H9 (cell line): Measurements from ENCODE around the gene MAGEA4. TPM values are rescaled to one million over a fixed set of nuclear protein-coding genes. Genes with fewer than 3 reads are reported as not detected.

Experiments used
- DNase-seq: peaks from one replicate; pipeline ENCODE4 v3.0.0-alpha.2; 2017
- H2AFZ ChIP-seq: one replicate; pipeline ENCODE4 v1.6.1; 2013; ENCODE audit warnings: mild to moderate bottlenecking, low read length, control low read depth, moderate library complexity
- H2AK5ac ChIP-seq: 2 replicates; pipeline ENCODE4 v1.6.1; 2013; ENCODE audit warnings: low read length, control low read depth, mixed read lengths; ENCODE audit not compliant: insufficient read length
- H2BK120ac ChIP-seq: one replicate; pipeline ENCODE4 v1.6.1; 2013; ENCODE audit warnings: low read depth, mild to moderate bottlenecking, low read length, control low read depth, inconsistent platforms; ENCODE audit not compliant: poor library complexity, severe bottlenecking
- H2BK12ac ChIP-seq: 2 replicates; pipeline ENCODE4 v1.6.1; 2013; ENCODE audit warnings: low read length, control low read depth, mixed read lengths, low read depth; ENCODE audit not compliant: insufficient read length
- H2BK15ac ChIP-seq: 2 replicates; pipeline ENCODE4 v1.6.1; 2013; ENCODE audit warnings: low read depth, low read length, control low read depth
- H2BK20ac ChIP-seq: one replicate; pipeline ENCODE4 v1.6.1; 2013; ENCODE audit warnings: low read depth, mild to moderate bottlenecking, low read length, control low read depth, inconsistent platforms; ENCODE audit not compliant: poor library complexity, severe bottlenecking
- H2BK5ac ChIP-seq: 2 replicates; pipeline ENCODE4 v1.6.1; 2013; ENCODE audit warnings: low read length, control low read depth, mixed read lengths; ENCODE audit not compliant: insufficient read length
- H3K14ac ChIP-seq: 2 replicates; pipeline ENCODE4 v1.6.1; 2013; ENCODE audit warnings: low read length, control low read depth; ENCODE audit not compliant: insufficient read depth
- H3K18ac ChIP-seq: 2 replicates; pipeline ENCODE4 v1.6.1; 2013; ENCODE audit warnings: low read depth, mild to moderate bottlenecking, mixed read lengths, low read length, control low read depth; ENCODE audit not compliant: insufficient read length
- H3K23ac ChIP-seq: 2 replicates; pipeline ENCODE4 v1.6.1; 2013; ENCODE audit warnings: low read length, control low read depth, mixed read lengths, low read depth; ENCODE audit not compliant: insufficient read length
- H3K23me2 ChIP-seq: 2 replicates; pipeline ENCODE4 v1.6.1; 2013; ENCODE audit warnings: low read depth, mild to moderate bottlenecking, mixed read lengths, low read length, control low read depth; ENCODE audit not compliant: insufficient read length, poor library complexity, severe bottlenecking
- H3K27ac ChIP-seq: 2 replicates; pipeline ENCODE4 v1.5.1; 2013; ENCODE audit warnings: low read length, control low read depth, mixed read lengths, low read depth; ENCODE audit not compliant: insufficient read length
- H3K27me3 ChIP-seq: 2 replicates; pipeline ENCODE4 v1.6.1; 2013; ENCODE audit warnings: low read length, control low read depth, inconsistent platforms; ENCODE audit not compliant: insufficient read depth
- H3K4ac ChIP-seq: 2 replicates; pipeline ENCODE4 v1.6.1; 2013; ENCODE audit warnings: low read depth, mild to moderate bottlenecking, control low read depth, inconsistent platforms, low read length, moderate library complexity
- H3K4me1 ChIP-seq: 2 replicates; pipeline ENCODE4 v1.6.1; 2013; ENCODE audit warnings: low read length, control low read depth, inconsistent platforms; ENCODE audit not compliant: insufficient read depth
- H3K4me2 ChIP-seq: 2 replicates; pipeline ENCODE4 v1.6.1; 2013; ENCODE audit warnings: low read length, control low read depth, mixed read lengths; ENCODE audit not compliant: insufficient read length, insufficient read depth
- H3K56ac ChIP-seq: 2 replicates; pipeline ENCODE4 v1.6.1; 2013; ENCODE audit warnings: low read depth, mild to moderate bottlenecking, mixed read lengths, low read length, control low read depth; ENCODE audit not compliant: insufficient read length
- H3K79me1 ChIP-seq: 2 replicates; pipeline ENCODE4 v1.6.1; 2013; ENCODE audit warnings: low read depth, mild to moderate bottlenecking, moderate library complexity, low read length, control low read depth, inconsistent platforms; ENCODE audit not compliant: insufficient read depth, poor library complexity, severe bottlenecking
- H3K79me2 ChIP-seq: 2 replicates; pipeline ENCODE4 v1.6.1; 2013; ENCODE audit warnings: low read length, control low read depth, inconsistent platforms; ENCODE audit not compliant: insufficient read depth
- H3K9ac ChIP-seq: 2 replicates; pipeline ENCODE4 v1.6.1; 2013; ENCODE audit warnings: low read length, control low read depth, mixed read lengths; ENCODE audit not compliant: insufficient read length; ENCODE audit errors: extremely low read depth
- H3K9me3 ChIP-seq: one replicate; pipeline ENCODE4 v1.6.1; 2013; ENCODE audit warnings: low read depth, low read length, inconsistent platforms; ENCODE audit not compliant: control insufficient read depth
- H3T11ph ChIP-seq: one replicate; pipeline ENCODE4 v1.6.1; 2013; ENCODE audit warnings: mild to moderate bottlenecking, low read length, control low read depth, inconsistent platforms
- H4K20me1 ChIP-seq: one replicate; pipeline ENCODE4 v1.6.1; 2013; ENCODE audit not compliant: control insufficient read depth, insufficient read length, insufficient read depth
- H4K5ac ChIP-seq: 2 replicates; pipeline ENCODE4 v1.6.1; 2013; ENCODE audit warnings: low read depth, mild to moderate bottlenecking, mixed read lengths, low read length, control low read depth; ENCODE audit not compliant: insufficient read length
- H4K8ac ChIP-seq: replicated peaks from 2 replicates; pipeline ENCODE4 v1.6.1; 2013; ENCODE audit warnings: low read length, control low read depth, mixed read lengths, low read depth; ENCODE audit not compliant: insufficient read length
- H4K91ac ChIP-seq: 2 replicates; pipeline ENCODE4 v1.6.1; 2013; ENCODE audit warnings: low read depth, mild to moderate bottlenecking, moderate library complexity, mixed read lengths, low read length, control low read depth; ENCODE audit not compliant: insufficient read length
- H3K27ac Mint-ChIP-seq, 3 experiments: 2 replicates in 2 of 3; 3 replicates in 1 of 3; pipeline ENCODE4 v1.8.0; 2020 to 2021; ENCODE audit warnings: mixed read lengths in 3 of 3, mild to moderate bottlenecking in 1 of 3, moderate library complexity in 1 of 3
- H3K27me3 Mint-ChIP-seq: 2 replicates; pipeline ENCODE4 v1.8.0; 2021; ENCODE audit warnings: low read depth, mild to moderate bottlenecking, moderate library complexity, mixed read lengths
- H3K36me3 Mint-ChIP-seq, 3 experiments: 2 replicates in 2 of 3; 3 replicates in 1 of 3; pipeline ENCODE4 v1.8.0; 2020 to 2021; ENCODE audit warnings: low read depth in 3 of 3, mixed read lengths in 3 of 3; ENCODE audit not compliant: insufficient read depth in 1 of 3
- H3K4me1 Mint-ChIP-seq, 2 experiments: 2 replicates each; pipeline ENCODE4 v1.8.0; 2020; ENCODE audit warnings: mixed read lengths in 2 of 2
- H3K4me3 Mint-ChIP-seq, 2 experiments: 2 replicates in 1 of 2; 3 replicates in 1 of 2; pipeline ENCODE4 v1.8.0; 2020 to 2021; ENCODE audit warnings: mild to moderate bottlenecking in 2 of 2, mixed read lengths in 2 of 2, moderate library complexity in 1 of 2
- H3K9me3 Mint-ChIP-seq, 2 experiments: 2 replicates in 1 of 2; 3 replicates in 1 of 2; pipeline ENCODE4 v1.8.0; 2020; ENCODE audit warnings: mild to moderate bottlenecking in 2 of 2, mixed read lengths in 2 of 2, moderate library complexity in 1 of 2
- CTCF ChIP-seq: fragments of 200-600 bp; sonication (generic); conservative IDR thresholded peaks from 3 replicates; pipeline ENCODE4 v1.8.0; 2021; ENCODE audit warnings: antibody characterized with exemption, mild to moderate bottlenecking
- WGBS: extraction: QIAGEN DNeasy Blood & Tissue Kit; methylation state at CpG from one replicate; pipeline ENCODE4 v1.1.7; 2013; ENCODE audit warnings: missing lambda C conversion rate, low lambda C conversion rate, mixed read lengths; ENCODE audit not compliant: insufficient read length; ENCODE audit errors: extremely low coverage; 5-methylcytosine and 5-hydroxymethylcytosine counted together
- total RNA-seq: library from RNA; stranded (reverse); gene quantifications from 2 replicates; pipeline ENCODE4 v1.2.1, GENCODE V29; 2021

Gene MAGEA4
- total RNA-seq, 1 experiment from 2014 or later, result 0.68 TPM

- no peak overlapping the region for H2BK5ac ChIP-seq
- H3T11ph ChIP-seq, result no peak overlapping the region
- no peak overlapping the region for H3K4ac ChIP-seq
- Mint-ChIP-seq H3K27me3 (no peaks in the 10 kb centered on the region), H3K36me3 (peaks cover 0 to 4% (median 0%) of the 10 kb centered on the region in 3 experiments; a peak in 2 of 7 replicates), H3K4me1 (peaks cover 0 to 2% of the 10 kb centered on the region in 2 experiments; a peak in 1 of 4 replicates), H3K9me3 (peaks cover 67 to 72% of the 10 kb centered on the region in 2 experiments), H3K4me3 (no peak overlapping the region), H3K27ac (no peak overlapping the region)
- H4K20me1 ChIP-seq, result no peaks in the 10 kb centered on the region
- H4K91ac ChIP-seq, result no peak overlapping the region
- WGBS, result no CpG with 5 or more reads among the region's 1 CpG
- no peak overlapping the region for H3K4me2 ChIP-seq
- no peaks in the 10 kb centered on the region for H3K4me1 ChIP-seq
- H3K18ac ChIP-seq, result no peak overlapping the region
- H3K79me1 ChIP-seq, result no peaks in the 10 kb centered on the region
- H2AFZ ChIP-seq, result no peak overlapping the region
- H2BK120ac ChIP-seq, result no peak overlapping the region
- DNase-seq, result no peak
- no peak overlapping the region for H2BK20ac ChIP-seq
- peaks cover 66% of the 10 kb centered on the region for H3K9me3 ChIP-seq
- no peak overlapping the region for H2BK15ac ChIP-seq
- H2BK12ac ChIP-seq, result no peak overlapping the region
- H3K14ac ChIP-seq, result no peak overlapping the region
- H3K23ac ChIP-seq, result no peak overlapping the region
- no peaks in the 10 kb centered on the region for H3K23me2 ChIP-seq
- no peak overlapping the region for H3K27ac ChIP-seq
- H4K8ac ChIP-seq, result no peak overlapping the region
- no peak overlapping the region for H4K5ac ChIP-seq
- no peaks in the 10 kb centered on the region for H3K27me3 ChIP-seq
- H3K9ac ChIP-seq, result no peak overlapping the region
- no peak for TF ChIP-seq CTCF
- no peaks in the 10 kb centered on the region for H3K79me2 ChIP-seq
- no peak overlapping the region for H2AK5ac ChIP-seq
- H3K56ac ChIP-seq, result no peak overlapping the region
Measured at GRCh38 chrX:151870602-151871001, 42.1 kb upstream of the MAGEA4 start.
